HEK293 (cell line): ENCODE results near the gene MYH6.
"Not testable (repeated sequence)": the region's sequence is repeated elsewhere in the genome, so short reads cannot be mapped to it uniquely, and the experiment has no call there.

Source experiments
- HOXA7 ChIP-seq: sonication (generic); formaldehyde crosslinking; IDR thresholded peaks from 2 replicates; pipeline ENCODE4 v1.8.1; 2022; ENCODE audit warnings: missing genetic modification reagents, borderline replicate concordance
- MEIS1 ChIP-seq: sonication (generic); formaldehyde crosslinking; IDR thresholded peaks from 2 replicates; pipeline ENCODE4 v1.8.1; 2022; ENCODE audit warnings: missing genetic modification reagents, mild to moderate bottlenecking, borderline replicate concordance
- SCRT1 ChIP-seq: fragments of 450-650 bp; formaldehyde crosslinking; IDR thresholded peaks from 2 replicates; pipeline ENCODE4 v1.5.1; 2016; ENCODE audit warnings: missing biosample characterization, missing genetic modification characterization, borderline replicate concordance
- TRIM28 ChIP-seq: IDR thresholded peaks from 2 replicates; pipeline ENCODE4 v1.6.1; 2011; ENCODE audit warnings: low read length, control low read depth, borderline replicate concordance
- ZBTB1 ChIP-seq: fragments of 450-650 bp; formaldehyde crosslinking; IDR thresholded peaks from 2 replicates; pipeline ENCODE4 v1.5.1; 2016; ENCODE audit warnings: missing biosample characterization, missing genetic modification characterization
- ZNF114 ChIP-seq: fragments of 450-650 bp; formaldehyde crosslinking; IDR thresholded peaks from 2 replicates; pipeline ENCODE4 v1.5.0; 2017; ENCODE audit warnings: missing biosample characterization, missing genetic modification characterization
- ZNF76 ChIP-seq: fragments of 450-650 bp; formaldehyde crosslinking; IDR thresholded peaks from 2 replicates; pipeline ENCODE4; 2016; ENCODE audit warnings: low read depth, missing biosample characterization, missing genetic modification characterization, borderline replicate concordance
- ZNF792 ChIP-seq: fragments of 450-650 bp; formaldehyde crosslinking; IDR thresholded peaks from 2 replicates; pipeline ENCODE4 v1.5.1; 2016; ENCODE audit warnings: missing biosample characterization, missing genetic modification characterization
- TF ChIP-seq, protein P1 (sequence below): fragments of 450-650 bp; formaldehyde crosslinking; IDR thresholded peaks from 2 replicates; pipeline ENCODE4 v1.5.1; 2016; ENCODE audit warnings: missing biosample characterization, missing genetic modification characterization
- TF ChIP-seq, protein P2 (sequence below): fragments of 450-650 bp; formaldehyde crosslinking; IDR thresholded peaks from 2 replicates; pipeline ENCODE4 v1.5.1; 2017; ENCODE audit warnings: missing biosample characterization, missing genetic modification characterization

- not testable (repeated sequence) for TF ChIP-seq TRIM28; ZNF792; ZBTB1 (tag by site-specific recombination); ZNF114 (tag by site-specific recombination); HOXA7 (CRISPR knock-in tag); MEIS1; ZNF76 (tag by site-specific recombination); SCRT1 (tag by site-specific recombination)
- TF ChIP-seq, protein P1, sequence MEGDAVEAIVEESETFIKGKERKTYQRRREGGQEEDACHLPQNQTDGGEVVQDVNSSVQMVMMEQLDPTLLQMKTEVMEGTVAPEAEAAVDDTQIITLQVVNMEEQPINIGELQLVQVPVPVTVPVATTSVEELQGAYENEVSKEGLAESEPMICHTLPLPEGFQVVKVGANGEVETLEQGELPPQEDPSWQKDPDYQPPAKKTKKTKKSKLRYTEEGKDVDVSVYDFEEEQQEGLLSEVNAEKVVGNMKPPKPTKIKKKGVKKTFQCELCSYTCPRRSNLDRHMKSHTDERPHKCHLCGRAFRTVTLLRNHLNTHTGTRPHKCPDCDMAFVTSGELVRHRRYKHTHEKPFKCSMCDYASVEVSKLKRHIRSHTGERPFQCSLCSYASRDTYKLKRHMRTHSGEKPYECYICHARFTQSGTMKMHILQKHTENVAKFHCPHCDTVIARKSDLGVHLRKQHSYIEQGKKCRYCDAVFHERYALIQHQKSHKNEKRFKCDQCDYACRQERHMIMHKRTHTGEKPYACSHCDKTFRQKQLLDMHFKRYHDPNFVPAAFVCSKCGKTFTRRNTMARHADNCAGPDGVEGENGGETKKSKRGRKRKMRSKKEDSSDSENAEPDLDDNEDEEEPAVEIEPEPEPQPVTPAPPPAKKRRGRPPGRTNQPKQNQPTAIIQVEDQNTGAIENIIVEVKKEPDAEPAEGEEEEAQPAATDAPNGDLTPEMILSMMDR (tag by site-specific recombination): not testable (repeated sequence)
- TF ChIP-seq, protein P2, sequence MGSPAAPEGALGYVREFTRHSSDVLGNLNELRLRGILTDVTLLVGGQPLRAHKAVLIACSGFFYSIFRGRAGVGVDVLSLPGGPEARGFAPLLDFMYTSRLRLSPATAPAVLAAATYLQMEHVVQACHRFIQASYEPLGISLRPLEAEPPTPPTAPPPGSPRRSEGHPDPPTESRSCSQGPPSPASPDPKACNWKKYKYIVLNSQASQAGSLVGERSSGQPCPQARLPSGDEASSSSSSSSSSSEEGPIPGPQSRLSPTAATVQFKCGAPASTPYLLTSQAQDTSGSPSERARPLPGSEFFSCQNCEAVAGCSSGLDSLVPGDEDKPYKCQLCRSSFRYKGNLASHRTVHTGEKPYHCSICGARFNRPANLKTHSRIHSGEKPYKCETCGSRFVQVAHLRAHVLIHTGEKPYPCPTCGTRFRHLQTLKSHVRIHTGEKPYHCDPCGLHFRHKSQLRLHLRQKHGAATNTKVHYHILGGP (tag by site-specific recombination): not testable (repeated sequence)
These were observed 18.2 kb downstream of the MYH6 start for GRCh38 chr14:23389871-23390270.
